ENCODE measurements around the gene POR.

POR gene

GRCh38 chr7:75916685-75917634 lies 2.0 kb downstream of the POR start:
- no peak for DNase-seq (ENCODE audit: low read depth in 3 of 3)

- peak in 1 of 3 experiments; percentile 25 for DNase-seq (ENCODE audit: low read depth in 3 of 3)
Observed at GRCh38 chr7:75920431-75921161, 5.6 kb downstream of the POR start.

- DNase-seq (ENCODE audit: low read depth in 3 of 3), result no peak
Observed at GRCh38 chr7:75921479-75921878, 6.5 kb downstream of the POR start.

- DNase-seq (ENCODE audit: low read depth in 3 of 3), result no peak
Observed at GRCh38 chr7:75922966-75923603, 8.1 kb downstream of the POR start.

- DNase-seq (ENCODE audit: low read depth in 3 of 3), result no peak
Observed at GRCh38 chr7:75924256-75924655, 9.3 kb downstream of the POR start.

- DNase-seq (ENCODE audit: low read depth in 3 of 3), result no peak
Observed at GRCh38 chr7:75924889-75925288, 9.9 kb downstream of the POR start.

- DNase-seq (ENCODE audit: low read depth in 3 of 3), result no peak
Observed at GRCh38 chr7:75925717-75926435, 10.9 kb downstream of the POR start.

- DNase-seq (ENCODE audit: low read depth in 3 of 3), result no peak
Observed at GRCh38 chr7:75928568-75928914, 13.6 kb downstream of the POR start.

GRCh38 chr7:75931680-75932079 lies 16.7 kb downstream of the POR start:
- DNase-seq (ENCODE audit: low read depth in 3 of 3), result no peak

- no peak for DNase-seq (ENCODE audit: low read depth in 3 of 3)
Observed at GRCh38 chr7:75937958-75938786, 23.2 kb downstream of the POR start.

GRCh38 chr7:75938921-75939320 lies 24.0 kb downstream of the POR start:
- no peak for DNase-seq (ENCODE audit: low read depth in 3 of 3)

- DNase-seq (ENCODE audit: low read depth in 3 of 3), result no peak
Observed at GRCh38 chr7:75943864-75944263, 28.9 kb downstream of the POR start.

GRCh38 chr7:75944507-75944906 lies 29.6 kb downstream of the POR start:
- DNase-seq (ENCODE audit: low read depth in 3 of 3), result no peak

- no peak for DNase-seq (ENCODE audit: low read depth in 3 of 3)
Observed at GRCh38 chr7:75945297-75946168, 30.6 kb downstream of the POR start.

GRCh38 chr7:75946207-75946855 lies 31.4 kb downstream of the POR start:
- DNase-seq (ENCODE audit: low read depth in 3 of 3), result no peak

- DNase-seq (ENCODE audit: low read depth in 3 of 3), result no peak
Observed at GRCh38 chr7:75948179-75948578, 33.2 kb downstream of the POR start.

- no peak for DNase-seq (ENCODE audit: low read depth in 3 of 3)
Observed at GRCh38 chr7:75950111-75950681, 35.2 kb downstream of the POR start.

- DNase-seq (ENCODE audit: low read depth in 3 of 3), result no peak
Observed at GRCh38 chr7:75951506-75951905, 36.6 kb downstream of the POR start.

GRCh38 chr7:75953431-75953830 lies 38.5 kb downstream of the POR start:
- no peak for DNase-seq (ENCODE audit: low read depth in 3 of 3)
